Heart left ventricle (tissue), 13 donors: Measurements from ENCODE around the gene POLE3.

Source experiments
- CTCF ChIP-seq, 12 donors: fragments of 200-600 bp; sonication (generic) in 4 of 12; IDR thresholded peaks; one replicate each; pipeline versions ENCODE4 v1.5.0 to v1.8.0; 2018 to 2022; ENCODE audit warnings: antibody characterized with exemption in 12 of 12, mild to moderate bottlenecking in 5 of 12
- POLR2A ChIP-seq, 2 donors: fragments of 450-650 bp; IDR thresholded peaks; one replicate each; pipeline ENCODE4 v1.6.1; 2017; ENCODE audit warnings: antibody characterized with exemption in 2 of 2, mild to moderate bottlenecking in 2 of 2, moderate library complexity in 2 of 2
- donor health status: ischemic (EF 13 %, LVEDD 7.1; RV severe dilation, severe dysfunction).
- donor health status: DM: no; HTN: yes; CAD: no.
- donor health status: DM: no; HTN: no; CAD: no.
- donor health status: ischemic (EF 25% LVEDD 6.9; RV normal size, moderate dysfunction).
- donor health status: ischemic (EF 25% LVEDD 5.7; RV mildly dilated, moderate dysfunction).
- donor health status: ischemic (EF 35%, LVEDD 5.7; RV mildly dilated, moderate dysfunction).
- donor health status: nonischemic (EF 11% LVEDD 7.7; RV severe dilation, severe dysfunction).
- donor health status: DM: yes; HTN: yes; CAD: no.
- donor health status: PGD.
- donor health status: ischemic (EF 29% LVEDD 5.4; RV normal size, mild dysfunction).
- donor health status: nonischemic (EF 23%, LVEDD 6.1; RV moderate dilation, normal function).

GRCh38 chr9:113417370-113417769 lies 6.9 kb upstream of the POLE3 start:
- TF ChIP-seq POLR2A (IDR thresholded peaks at IDR 0.05) (no peak), CTCF (IDR thresholded peaks at IDR 0.05) (no peak)
